NCI-H526 treated with DMSO at 0.1 percent for 48 hours (cell line): ENCODE results near the gene EFCAB3.
"Not testable (repeated sequence)": the region's sequence is repeated elsewhere in the genome, so short reads cannot be mapped to it uniquely, and the experiment has no call there.

Experiments used
- DNase-seq: peaks from one replicate; lab custom pipeline; 2025; lab: John Stamatoyannopoulos, UW

Gene EFCAB3

DNA sequence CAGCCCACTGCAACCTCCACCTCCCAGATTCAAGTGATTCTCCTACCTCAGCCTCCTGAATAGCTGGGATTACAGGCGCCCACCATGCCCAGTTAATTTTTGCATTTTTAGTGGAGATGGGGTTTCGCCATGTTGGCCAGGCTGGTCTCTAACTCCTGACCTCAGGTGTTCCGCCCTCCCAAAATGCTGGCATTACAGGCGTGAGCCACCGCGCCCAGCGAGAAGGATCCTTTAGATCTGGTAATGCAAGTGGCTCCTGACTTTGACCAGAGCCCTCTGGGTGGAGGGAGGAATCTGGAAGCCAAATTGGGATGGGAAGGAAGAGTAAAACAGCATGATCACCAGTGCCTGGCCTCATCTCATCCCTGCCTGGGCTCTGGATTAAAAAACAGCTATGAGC lies 84.9 kb downstream of the EFCAB3 start:
- not testable (repeated sequence) for DNase-seq
